T-helper 1 cell treated with Interleukin-12 subunit alpha and Interleukin-12 subunit beta and Interleukin-4 antibody, amounts not matched to agents 30 ng/mL and 1 ng/mL, for 36 hours (primary cell): ENCODE results near the gene MOV10L1. TPM values are rescaled to one million over a fixed set of nuclear protein-coding genes. Genes with fewer than 3 reads are reported as not detected.

Experiments used
- intact Hi-C: fragments of 100-400 bp; cut with micrococcal nuclease; formaldehyde crosslinking; loops from one replicate; pipeline ENCODE4 v1.15.1; 2024
- total RNA-seq: library from RNA; stranded (reverse); gene quantifications from 2 replicates; pipeline ENCODE4 v1.2.3, GENCODE V29; 2022

Gene MOV10L1
- total RNA-seq, 1 donor from 2014 or later = not detected

GRCh38 chr22:50058906-50059880 is 30.6 kb upstream of the MOV10L1 start:
- intact Hi-C loops = no loop called here

- intact Hi-C loops = no loop called here
These were observed 29.9 kb upstream of the MOV10L1 start for GRCh38 chr22:50059881-50060262.

GRCh38 chr22:50060441-50061140 is 29.2 kb upstream of the MOV10L1 start:
- intact Hi-C loops = no loop called here

- intact Hi-C loops = no loop called here
These were observed 28.5 kb upstream of the MOV10L1 start for GRCh38 chr22:50061141-50061823.

GRCh38 chr22:50061824-50062355 is 27.9 kb upstream of the MOV10L1 start:
- intact Hi-C loops = no loop called here

DNA sequence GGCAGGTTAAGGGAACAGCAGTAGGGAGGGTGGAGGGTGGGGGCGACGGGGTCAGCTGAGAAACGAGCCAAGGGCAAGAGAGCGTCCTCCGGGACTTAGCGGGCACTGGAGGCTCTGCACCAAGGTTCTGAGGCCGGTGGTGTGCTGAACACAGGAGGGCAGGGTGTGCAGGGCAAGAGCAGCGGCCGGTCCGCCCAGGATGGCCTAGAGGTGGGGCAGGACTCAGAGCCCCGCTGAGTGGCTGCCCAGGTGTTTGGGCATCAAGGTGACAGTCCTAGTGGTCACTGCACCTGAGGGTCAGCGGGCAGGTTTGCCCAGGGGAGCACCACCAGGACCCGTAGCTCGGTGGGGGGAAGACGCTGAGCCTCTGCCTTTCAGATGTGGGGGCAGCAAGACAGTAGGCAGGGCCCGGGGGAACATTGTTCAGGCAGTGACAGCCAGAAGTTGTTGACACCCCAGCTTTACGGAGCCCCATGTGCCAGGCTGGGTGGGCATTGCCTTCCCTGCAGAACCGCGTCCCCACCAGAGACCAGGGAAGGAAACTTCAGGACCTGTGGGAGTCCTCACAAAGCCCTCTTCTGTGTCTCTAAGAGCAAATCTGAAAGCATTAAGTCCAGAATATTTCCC is 27.2 kb upstream of the MOV10L1 start:
- intact Hi-C loops = no loop called here

DNA sequence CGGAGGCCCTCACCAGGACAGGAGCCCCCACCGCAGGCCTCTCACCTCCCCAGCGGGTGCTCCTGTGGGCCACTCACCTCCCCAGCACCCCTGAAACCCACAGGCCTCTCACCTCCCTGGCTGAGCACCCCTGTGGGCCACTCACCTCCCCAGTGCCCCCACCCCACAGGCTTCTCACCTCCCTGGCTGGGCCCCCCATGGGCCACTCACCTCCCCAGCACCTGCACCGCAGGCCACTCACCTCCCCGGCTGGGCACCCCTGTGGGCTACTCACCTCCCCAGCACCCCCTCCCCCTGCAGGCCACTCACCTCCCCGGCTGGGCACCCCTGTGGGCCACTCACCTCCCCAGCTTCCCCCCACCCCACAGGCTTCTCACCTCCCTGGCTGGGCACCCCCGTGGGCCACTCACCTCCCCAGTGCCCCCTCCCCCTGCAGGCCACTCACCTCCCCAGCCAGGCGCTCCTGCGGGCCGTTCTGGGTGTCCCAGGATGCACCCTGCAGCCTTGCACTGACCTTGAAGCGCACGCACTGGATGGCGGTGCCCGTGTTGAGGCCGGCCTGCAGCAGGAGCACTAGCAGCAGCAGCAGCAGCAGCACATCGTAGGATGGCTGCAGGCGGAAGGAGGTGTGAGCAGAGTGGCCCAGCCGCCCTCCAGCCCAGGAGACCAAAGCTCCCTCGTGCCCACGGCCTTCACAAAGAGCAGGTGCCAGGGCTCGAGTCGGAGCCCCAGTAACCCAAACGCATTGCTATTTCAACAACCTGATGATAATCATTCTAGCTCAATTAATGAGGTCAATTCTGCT is 26.0 kb upstream of the MOV10L1 start:
- intact Hi-C loops = no loop called here

DNA sequence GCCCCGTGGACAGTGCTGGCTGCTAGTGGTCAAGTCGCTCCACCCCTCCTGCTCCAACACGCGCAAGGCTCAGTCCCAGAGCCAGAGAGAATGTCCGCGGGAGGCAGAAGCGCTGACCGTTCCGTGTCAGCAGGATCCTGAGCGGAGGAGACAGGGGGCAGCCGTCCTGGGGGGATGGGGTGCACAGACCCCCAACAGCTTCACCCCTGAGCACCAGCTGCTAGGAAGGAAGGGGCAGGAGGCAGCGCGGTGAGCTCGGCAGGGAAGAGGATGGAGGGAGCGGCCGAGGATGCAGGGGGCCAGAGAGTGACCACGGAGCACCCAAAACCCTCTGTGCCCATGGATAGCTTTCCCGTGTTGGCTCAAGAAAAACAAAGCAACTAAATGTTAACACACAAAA is 25.4 kb upstream of the MOV10L1 start:
- intact Hi-C loops = no loop called here

GRCh38 chr22:50067244-50067643 is 22.6 kb upstream of the MOV10L1 start:
- intact Hi-C loops = no loop called here

GRCh38 chr22:50068096-50068495 is 21.7 kb upstream of the MOV10L1 start:
- intact Hi-C loops = no loop called here

- intact Hi-C loops = no loop called here
These were observed 19.4 kb upstream of the MOV10L1 start for GRCh38 chr22:50070366-50070765.

GRCh38 chr22:50071432-50072166 is 18.2 kb upstream of the MOV10L1 start:
- intact Hi-C loops = no loop called here

GRCh38 chr22:50072167-50072555 is 17.6 kb upstream of the MOV10L1 start:
- intact Hi-C loops = no loop called here

DNA sequence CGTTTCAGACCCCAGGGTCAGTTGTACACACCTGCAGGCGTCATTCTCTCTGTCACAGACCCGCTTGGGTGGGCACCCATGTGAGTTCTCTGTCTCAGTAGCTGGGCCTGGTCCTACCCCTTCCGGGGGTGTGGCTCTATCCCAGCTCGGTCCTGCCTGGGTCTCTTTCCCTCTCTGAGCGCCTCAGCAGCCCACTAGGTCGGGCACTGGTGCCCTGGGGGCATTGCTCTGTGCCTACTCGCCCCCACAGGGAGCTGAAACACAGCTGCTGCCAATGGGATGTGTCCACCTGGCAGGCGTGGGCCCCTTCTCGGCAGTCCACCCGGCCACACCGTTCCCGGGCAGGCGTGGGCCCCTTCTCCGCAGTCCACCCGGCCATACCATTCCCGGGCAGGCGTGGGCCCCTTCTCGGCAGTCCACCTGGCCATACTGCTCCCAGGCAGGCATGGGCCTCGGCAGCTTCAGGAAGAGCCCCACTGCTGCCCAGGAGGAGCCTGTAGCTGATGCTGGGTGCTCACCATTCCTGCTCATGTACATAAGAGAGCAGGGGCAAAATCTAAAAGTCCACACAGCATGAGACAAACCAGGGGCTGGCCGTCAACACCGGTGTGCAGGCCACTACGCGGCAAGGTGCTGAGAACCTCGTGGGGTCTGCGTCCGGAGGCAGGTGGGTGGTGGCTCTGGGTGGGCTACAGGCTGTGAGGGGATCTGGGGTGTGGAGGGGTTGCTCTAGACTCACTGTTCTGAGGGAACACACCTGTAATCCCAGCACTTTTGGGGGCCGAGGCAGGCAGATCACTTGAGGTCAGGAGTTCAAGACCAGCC is 16.9 kb upstream of the MOV10L1 start:
- intact Hi-C loops = no loop called here

DNA sequence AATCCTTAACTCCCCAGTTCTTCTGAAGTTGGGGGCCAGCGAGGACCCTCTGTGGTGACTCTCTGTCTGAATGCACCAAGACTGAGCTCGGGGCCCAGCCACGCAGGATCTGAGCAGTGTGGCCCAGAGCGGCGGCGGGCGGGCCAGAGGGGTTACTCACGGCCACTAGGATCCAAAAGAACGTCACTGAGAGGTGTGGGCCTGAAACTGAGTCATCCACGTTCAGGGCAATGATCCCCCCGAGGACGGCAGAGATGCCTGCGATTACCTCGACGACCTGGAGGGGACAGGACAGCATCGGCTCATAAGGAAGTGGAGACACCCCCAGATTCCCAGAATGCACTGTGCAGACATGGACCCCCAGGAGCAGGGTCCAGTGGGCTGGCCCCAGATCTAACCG is 15.8 kb upstream of the MOV10L1 start:
- intact Hi-C loops = no loop called here

DNA sequence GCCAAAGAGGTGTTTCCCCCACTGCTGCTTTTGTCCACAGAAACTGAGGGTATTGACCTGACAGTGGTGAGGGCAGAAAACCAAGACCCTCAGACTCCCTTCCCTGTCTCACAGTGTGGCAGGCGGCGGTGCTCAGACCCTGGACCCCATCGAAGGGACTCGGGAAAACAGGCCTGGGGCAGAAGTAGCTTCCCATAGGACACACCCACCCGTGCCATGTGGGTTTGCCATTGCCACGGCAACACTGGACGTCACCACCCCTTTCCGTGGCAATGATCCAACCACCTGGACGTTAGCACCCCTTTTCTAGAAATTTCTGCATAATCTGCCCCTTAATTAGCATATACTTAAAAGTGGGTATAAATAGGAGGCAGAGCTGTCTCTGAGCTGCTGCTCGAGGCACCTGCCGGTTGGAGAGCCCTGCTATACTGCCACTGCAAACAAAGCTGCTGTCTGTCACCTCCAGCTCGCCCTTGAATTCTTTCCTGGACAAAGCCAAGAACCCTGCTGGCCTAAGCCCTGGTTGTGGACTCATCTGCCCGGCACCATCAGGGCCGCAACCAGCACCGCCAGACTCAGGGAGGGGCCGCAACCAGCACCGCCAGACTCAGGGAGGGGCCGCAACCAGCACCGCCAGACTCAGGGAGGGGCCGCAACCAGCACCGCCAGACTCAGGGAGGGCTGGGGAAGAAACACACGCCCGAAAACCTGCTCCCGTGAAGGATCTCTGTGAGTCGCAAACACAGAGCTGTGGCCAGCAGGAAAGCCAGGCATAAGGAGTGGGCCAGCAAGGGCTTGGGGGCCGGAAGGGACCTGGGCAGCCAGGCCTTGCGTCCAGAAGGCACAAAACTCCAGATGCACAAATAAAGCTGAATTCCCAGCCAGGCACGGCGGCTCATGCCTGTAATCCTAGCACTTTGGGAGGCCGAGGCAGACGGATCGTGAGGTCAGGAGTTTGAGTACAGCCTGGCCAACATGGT is 15.0 kb upstream of the MOV10L1 start:
- intact Hi-C loops = no loop called here

DNA sequence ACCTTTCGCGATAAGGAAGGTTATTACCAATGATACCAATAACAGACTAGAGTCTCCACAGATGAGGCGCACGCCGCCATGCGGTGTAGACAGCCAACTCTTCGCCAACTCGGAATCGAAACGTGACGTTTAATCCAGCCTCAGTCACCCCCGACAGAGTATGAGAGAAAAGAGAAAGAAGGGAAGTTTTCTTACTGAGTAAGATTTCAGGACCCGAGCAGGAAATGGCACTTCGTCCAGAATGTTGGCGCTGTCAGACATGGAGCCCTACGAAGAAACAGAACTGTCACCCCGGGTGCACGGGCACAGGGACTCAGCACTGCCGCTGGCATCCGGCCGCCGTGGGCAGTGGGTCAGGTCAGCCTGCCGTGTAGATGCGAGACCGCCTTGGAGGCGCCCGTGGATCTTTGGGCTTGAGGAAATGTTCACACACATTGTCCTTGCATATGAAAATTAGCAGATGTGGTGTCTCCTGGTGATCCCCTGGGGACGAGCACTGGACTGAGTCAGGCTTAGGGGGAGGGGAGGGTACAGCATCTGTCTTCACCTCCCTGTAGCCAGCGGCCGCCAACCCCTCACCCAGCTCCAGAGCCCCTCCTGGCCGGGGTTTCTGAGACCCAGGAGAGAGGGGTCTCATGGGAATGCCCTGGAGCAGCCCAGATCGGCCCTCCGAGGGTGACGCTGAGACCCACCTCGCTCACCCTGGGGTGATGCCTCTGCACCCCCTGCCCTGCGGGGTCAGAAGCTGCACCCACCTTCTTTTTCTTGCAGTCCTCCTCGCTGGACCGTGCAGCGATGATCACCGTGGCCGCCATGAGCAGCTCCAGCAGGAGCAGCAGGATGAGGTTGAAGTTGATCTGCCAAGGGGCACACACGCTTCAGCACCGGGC is 12.9 kb upstream of the MOV10L1 start:
- intact Hi-C loops = no loop called here
